OCI-LY7 (cell line): ENCODE measurements around the gene ALDH9A1. TPM values are rescaled to one million over a fixed set of nuclear protein-coding genes. Genes with fewer than 3 reads are reported as not detected.
A peak's percentile ranks its signal among the peaks of the same experiment; 100 is the strongest.

ENCODE experiments used
- BruUV-seq: library from RNA; stranded (reverse); fragments of 400-500 nt; replicated peaks from 2 replicates; lab custom pipeline; 2021; lab: Mats Ljungman, UMichigan
- CTCF ChIA-PET: fragments of 300-600 bp; sonication (Branson Sonifier 250); formaldehyde crosslinking; loops from one replicate; lab custom pipeline; 2022; ENCODE audit warnings: antibody characterized with exemption; ENCODE audit not compliant: unreplicated experiment; lab: Charles Lee
- POLR2A ChIA-PET: fragments of 300-600 bp; sonication (Branson Sonifier 250); formaldehyde crosslinking; loops from one replicate; lab custom pipeline; 2022; ENCODE audit warnings: antibody characterized with exemption; lab: Charles Lee
- DNase-seq: peaks from one replicate; pipeline ENCODE4 v3.0.0-alpha.2; 2015; ENCODE audit warnings: low spot score
- H2AFZ ChIP-seq: fragments of 200-600 bp; sonication (generic), shearing (Covaris generic); 2 replicates; pipeline ENCODE4 v1.6.1; 2014; ENCODE audit warnings: mild to moderate bottlenecking, antibody characterized with exemption, low read length, moderate library complexity
- H3K27ac ChIP-seq: fragments of 200-600 bp; sonication (generic); 2 replicates; pipeline ENCODE4 v1.5.1; 2014; ENCODE audit warnings: mixed run types, low read depth, mild to moderate bottlenecking, moderate library complexity, low read length, inconsistent platforms; ENCODE audit not compliant: poor library complexity, severe bottlenecking
- H3K36me3 ChIP-seq: fragments of 200-600 bp; sonication (generic); 2 replicates; pipeline ENCODE4 v1.6.1; 2014; ENCODE audit warnings: mild to moderate bottlenecking, antibody characterized with exemption, low read length, moderate library complexity, mixed read lengths; ENCODE audit not compliant: insufficient read depth
- H3K4me1 ChIP-seq: fragments of 200-600 bp; sonication (generic); 2 replicates; pipeline ENCODE4 v1.5.1; 2014; ENCODE audit warnings: mild to moderate bottlenecking, low read length; ENCODE audit not compliant: insufficient read depth, poor library complexity, severe bottlenecking
- H3K4me2 ChIP-seq: fragments of 200-600 bp; sonication (generic); 2 replicates; pipeline ENCODE4 v1.6.1; 2014; ENCODE audit warnings: mild to moderate bottlenecking, low read length
- H3K4me3 ChIP-seq: fragments of 200-600 bp; sonication (generic); 2 replicates; pipeline ENCODE4 v1.5.1; 2014; ENCODE audit warnings: mild to moderate bottlenecking, low read depth, low read length; ENCODE audit not compliant: poor library complexity, severe bottlenecking
- H3K79me2 ChIP-seq: fragments of 200-600 bp; sonication (generic); 2 replicates; pipeline ENCODE4 v1.6.1; 2016; ENCODE audit warnings: low read depth, mild to moderate bottlenecking, low read length, moderate library complexity, mixed read lengths; ENCODE audit not compliant: insufficient read depth
- H3K9me2 ChIP-seq: fragments of 200-600 bp; sonication (generic); 2 replicates; pipeline ENCODE4 v1.6.1; 2016; ENCODE audit warnings: mild to moderate bottlenecking, low read length, mixed read lengths; ENCODE audit not compliant: insufficient read depth
- H3K9me3 ChIP-seq: fragments of 200-600 bp; sonication (generic); 2 replicates; pipeline ENCODE4 v1.6.1; 2014; ENCODE audit warnings: mild to moderate bottlenecking, mixed run types, low read length, mixed read lengths
- H4K20me1 ChIP-seq: fragments of 200-600 bp; sonication (generic); 2 replicates; pipeline ENCODE4 v1.6.1; 2014; ENCODE audit warnings: mild to moderate bottlenecking, antibody characterized with exemption, low read length, moderate library complexity, mixed read lengths; ENCODE audit not compliant: insufficient read depth
- CTCF ChIP-seq: fragments of 200-600 bp; sonication (generic); conservative IDR thresholded peaks from 2 replicates; pipeline ENCODE4 v1.5.1; 2014; ENCODE audit warnings: mild to moderate bottlenecking, antibody characterized with exemption, low read length, moderate library complexity, mixed read lengths
- EZH2phosphoT487 ChIP-seq: fragments of 200-600 bp; sonication (generic); IDR thresholded peaks from 2 replicates; pipeline ENCODE4 v1.6.1; 2018; ENCODE audit warnings: low read depth, borderline replicate concordance, mild to moderate bottlenecking, mixed run types, antibody characterized with exemption, low read length, moderate library complexity, mixed read lengths
- intact Hi-C: fragments of 100-400 bp; cut with micrococcal nuclease; formaldehyde crosslinking; loops from one replicate; pipeline ENCODE4 v1.10.0; 2022; ENCODE audit not compliant: unreplicated experiment
- total RNA-seq, 2 experiments: library from RNA; depleted of rRNA in 1 of 2; stranded (reverse); fragments of >200 nt in 1 of 2; shearing (Covaris generic) in 1 of 2; gene quantifications; 2 replicates each; pipeline ENCODE4 v1.2.3, GENCODE V29; 2014 to 2022

ALDH9A1 gene
- total RNA-seq, 2 experiments from 2014 or later: 32.1 to 36.0 TPM

- Histone ChIP-seq H3K4me3 (no peak overlapping the region), H4K20me1 (peaks cover 12% of the 10 kb centered on the region; the same call in 1 of the 2 replicates), H3K4me1 (peaks cover 16% of the 10 kb centered on the region), H2AFZ (no peak overlapping the region), H3K9me3 (no peaks in the 10 kb centered on the region), H3K9me2 (no peaks in the 10 kb centered on the region), H3K27ac (no peak overlapping the region), H3K79me2 (no peaks in the 10 kb centered on the region), H3K4me2 (no peak overlapping the region), H3K36me3 (peaks cover 72% of the 10 kb centered on the region)
- TF ChIP-seq EZH2phosphoT487: no peak
- TF ChIP-seq CTCF: no peak
- CTCF ChIA-PET: interaction anchor here (0.7 kb wide), 1 partner anchor 159 kb away, joined by 3 read pairs; no protein-coding TSS in a partner anchor
- POLR2A ChIA-PET: no interaction called here
- DNase-seq: no peak
- TSS peak; percentile 21 for BruUV-seq
- intact Hi-C loops: no loop called here
Observed at GRCh38 chr1:165742194-165742593, 43.8 kb upstream of the ALDH9A1 start.

GRCh38 chr1:165738794-165739193, 40.4 kb upstream of the ALDH9A1 start:
- Histone ChIP-seq H3K4me2 (peak overlapping the region; percentile 32), H3K4me1 (peaks cover 16% of the 10 kb centered on the region), H3K27ac (no peak overlapping the region), H3K79me2 (no peaks in the 10 kb centered on the region), H3K4me3 (no peak overlapping the region), H3K9me3 (no peaks in the 10 kb centered on the region), H3K36me3 (peaks cover 82% of the 10 kb centered on the region), H4K20me1 (peaks cover 14% of the 10 kb centered on the region; the same call in 1 of the 2 replicates), H2AFZ (no peak overlapping the region), H3K9me2 (no peaks in the 10 kb centered on the region)
- POLR2A ChIA-PET: interaction anchor here (0.6 to 2.3 kb wide), 7 partner anchors 9 to 171 kb away, joined by 3 to 8 read pairs (median 3); no protein-coding TSS in a partner anchor
- TF ChIP-seq EZH2phosphoT487 (no peak), CTCF (no peak)
- intact Hi-C loops: loop anchor here (2.0 kb wide), 1 partner anchor 14 kb away; no protein-coding TSS in a partner anchor
- CTCF ChIA-PET: no interaction called here
- BruUV-seq: no TSS peak
- DNase-seq: peak; percentile 70

GRCh38 chr1:165737196-165737595, 38.8 kb upstream of the ALDH9A1 start:
- intact Hi-C loops: no loop called here
- no peak overlapping the region for H3K27ac ChIP-seq
- H3K79me2 ChIP-seq: no peaks in the 10 kb centered on the region
- H4K20me1 ChIP-seq: peaks cover 14% of the 10 kb centered on the region; the same call in 1 of the 2 replicates
- H2AFZ ChIP-seq: no peak overlapping the region
- no peaks in the 10 kb centered on the region for H3K9me3 ChIP-seq
- H3K9me2 ChIP-seq: no peaks in the 10 kb centered on the region
- H3K4me2 ChIP-seq: no peak overlapping the region
- H3K4me1 ChIP-seq: peaks cover 16% of the 10 kb centered on the region
- H3K4me3 ChIP-seq: no peak overlapping the region
- ChIA-PET POLR2A (interaction anchor here (0.5 to 2.3 kb wide), 4 partner anchors 19 to 32 kb away, joined by 3 to 8 read pairs (median 4); no protein-coding TSS in a partner anchor), CTCF (no interaction called here)
- TF ChIP-seq EZH2phosphoT487 (no peak), CTCF (no peak)
- no TSS peak for BruUV-seq
- no peak for DNase-seq
- peaks cover 70% of the 10 kb centered on the region; the same call in 1 of the 2 replicates for H3K36me3 ChIP-seq
